T47D (cell line): ENCODE results near the gene GH1.
"Not testable (repeated sequence)": the region's sequence is repeated elsewhere in the genome, so short reads cannot be mapped to it uniquely, and the experiment has no call there.

Experiments used
- DNase-seq, 2 experiments: peaks; one replicate each; pipeline versions ENCODE4 v3.0.0 to v3.0.0-alpha.2; 2011 to 2012; ENCODE audit warnings: low read depth in 1 of 2, low spot score in 1 of 2
- JUND ChIP-seq: IDR thresholded peaks from 2 replicates; pipeline ENCODE4 v1.6.1; 2012; ENCODE audit warnings: low read depth
- in situ Hi-C: cut with HindIII; loops from 2 replicates; pipeline ENCODE4 v1.10.0; 2016; ENCODE audit warnings: low sequenced_read_pairs, low pct_unique_long_range_greater_than_20kb

GH1 gene

GRCh38 chr17:63928966-63929695 lies 10.5 kb upstream of the GH1 start:
- in situ Hi-C loops = no loop called here
- DNase-seq = no peak
- TF ChIP-seq JUND = no peak

DNA sequence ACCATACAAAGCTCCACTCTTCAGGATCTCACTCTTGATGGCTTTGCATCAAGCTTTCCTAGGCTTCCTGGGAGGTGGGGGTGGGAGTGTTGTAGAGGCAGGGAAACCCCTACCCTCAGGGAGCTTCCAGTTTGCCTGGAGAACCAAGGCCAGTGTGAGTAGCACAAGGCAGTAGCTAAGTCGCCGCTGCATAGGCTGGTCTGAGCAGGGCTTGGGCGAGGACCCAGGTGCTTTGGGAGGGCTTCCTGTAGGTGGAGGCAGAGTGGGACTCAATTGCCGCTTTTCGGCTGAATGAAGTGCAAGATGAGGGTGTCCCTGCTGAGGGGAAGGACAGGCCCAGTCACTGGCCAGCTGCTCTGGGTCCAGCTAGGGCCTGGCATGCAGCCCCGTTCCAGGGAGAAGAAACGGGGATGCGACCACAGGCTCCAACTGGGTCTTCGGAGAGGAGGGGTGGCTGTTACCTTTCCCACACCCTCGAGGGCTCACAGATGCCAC lies 9.6 kb upstream of the GH1 start:
- no peak for DNase-seq
- no peak for TF ChIP-seq JUND
- in situ Hi-C loops = no loop called here

DNA sequence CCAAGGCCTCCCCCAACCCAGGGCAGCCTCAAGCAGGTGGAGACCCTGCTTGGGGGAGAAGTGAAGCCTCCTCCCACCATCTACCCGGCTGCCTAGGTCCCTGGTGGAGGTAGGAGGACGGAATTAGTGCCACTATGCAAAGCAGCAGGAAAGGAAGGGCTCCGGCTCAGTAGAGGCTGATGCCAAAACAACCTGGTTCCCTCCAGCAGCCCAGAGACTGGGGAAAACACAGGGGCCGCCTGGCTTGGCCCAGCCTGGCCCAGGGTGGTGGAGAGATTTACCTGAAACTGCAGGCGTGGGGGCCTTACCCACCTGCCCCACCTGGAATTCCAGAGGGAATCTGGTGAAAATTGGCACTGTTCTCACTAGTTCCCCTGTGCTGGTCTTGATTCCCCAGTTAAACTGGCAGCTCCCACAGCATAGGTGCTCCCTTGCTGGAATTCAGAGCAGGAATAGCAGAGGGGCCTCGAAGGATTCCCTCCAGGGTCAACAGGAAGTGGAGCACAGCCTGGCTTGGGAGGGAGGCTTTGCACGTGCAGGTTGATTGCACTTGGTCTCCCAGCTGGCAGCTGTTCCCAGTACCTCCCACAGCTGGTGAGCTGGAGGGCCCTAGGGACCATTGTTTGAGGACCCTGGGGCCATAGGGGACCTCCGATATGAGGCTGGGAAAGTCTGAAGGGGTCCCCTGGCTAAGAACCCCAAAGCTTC lies 9.0 kb upstream of the GH1 start:
- TF ChIP-seq JUND = no peak
- in situ Hi-C loops = no loop called here
- no peak for DNase-seq

GRCh38 chr17:63926164-63926563 lies 7.5 kb upstream of the GH1 start:
- in situ Hi-C loops = no loop called here
- DNase-seq = no peak
- TF ChIP-seq JUND = no peak

- in situ Hi-C loops = no loop called here
- DNase-seq = no peak
- no peak for TF ChIP-seq JUND
Measured at GRCh38 chr17:63925615-63926014, 7.0 kb upstream of the GH1 start.

DNA sequence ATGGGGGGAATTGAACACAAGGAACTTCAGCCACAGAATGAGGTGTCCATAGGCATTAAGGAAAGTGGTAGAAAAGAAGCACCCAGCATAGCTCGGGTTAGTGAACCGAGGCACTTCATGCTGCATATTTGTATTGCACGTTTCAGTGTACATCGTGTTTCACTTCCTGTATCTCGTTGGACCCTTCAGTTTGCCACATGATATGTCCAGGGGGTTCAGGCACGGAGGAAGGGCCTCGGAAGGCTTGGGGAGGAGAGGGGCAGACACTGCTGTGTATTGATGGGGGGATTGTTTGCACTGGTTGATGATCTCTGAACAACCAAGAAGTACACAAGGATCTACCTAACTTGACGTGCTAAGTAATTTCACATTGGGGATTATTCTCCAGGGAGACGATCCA lies 3.8 kb upstream of the GH1 start:
- in situ Hi-C loops = not testable (repeated sequence)

DNA sequence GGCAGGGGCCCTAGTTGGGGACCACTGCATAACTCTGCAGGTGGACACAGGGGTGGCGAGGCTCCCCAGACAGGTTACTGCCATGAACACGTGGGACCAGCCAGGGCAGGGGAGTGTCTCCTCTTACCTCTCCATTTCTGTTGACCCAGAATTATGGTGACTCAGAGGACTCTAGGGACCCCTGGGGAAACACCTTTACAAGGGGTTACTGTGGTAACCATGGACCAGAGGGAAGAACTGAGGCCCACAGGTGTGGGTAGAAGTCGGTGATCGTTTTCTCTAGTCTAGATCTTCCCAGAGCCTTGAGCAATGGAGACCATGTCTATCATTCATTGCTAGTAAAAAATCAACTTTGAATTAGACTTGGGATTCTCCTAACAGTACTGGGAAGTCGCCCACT lies 2.1 kb upstream of the GH1 start:
- DNase-seq, in situ Hi-C loops: not testable (repeated sequence)

More for the DNA sequence above, 3.8 kb upstream of the GH1 start:
- not testable (repeated sequence) for DNase-seq

DNA sequence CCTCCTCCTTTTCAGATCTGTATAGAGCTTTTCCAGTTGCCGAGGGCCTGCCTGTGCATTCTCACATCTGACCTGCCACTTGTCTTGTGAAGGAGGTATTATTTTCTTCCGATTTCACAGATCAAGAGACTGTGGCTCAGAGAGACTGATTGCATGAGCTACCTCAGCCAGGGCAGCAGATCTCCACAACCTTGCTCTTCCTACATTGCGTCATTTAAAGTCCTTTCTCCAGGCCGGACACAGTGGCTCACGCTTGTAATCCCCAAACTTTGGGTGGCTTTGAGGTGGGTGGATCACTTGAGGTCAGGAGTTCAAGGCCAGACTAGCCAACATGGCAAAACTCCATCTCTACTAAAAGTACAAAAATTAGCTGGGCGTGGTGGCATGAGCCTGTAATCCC lies 1.4 kb upstream of the GH1 start:
- in situ Hi-C loops, DNase-seq: not testable (repeated sequence)

- no peak for TF ChIP-seq JUND
- in situ Hi-C loops = no loop called here
- peak; percentile 80 to 88 for DNase-seq
Measured at GRCh38 chr17:63919311-63919723, 678 bp upstream of the GH1 start.

DNA sequence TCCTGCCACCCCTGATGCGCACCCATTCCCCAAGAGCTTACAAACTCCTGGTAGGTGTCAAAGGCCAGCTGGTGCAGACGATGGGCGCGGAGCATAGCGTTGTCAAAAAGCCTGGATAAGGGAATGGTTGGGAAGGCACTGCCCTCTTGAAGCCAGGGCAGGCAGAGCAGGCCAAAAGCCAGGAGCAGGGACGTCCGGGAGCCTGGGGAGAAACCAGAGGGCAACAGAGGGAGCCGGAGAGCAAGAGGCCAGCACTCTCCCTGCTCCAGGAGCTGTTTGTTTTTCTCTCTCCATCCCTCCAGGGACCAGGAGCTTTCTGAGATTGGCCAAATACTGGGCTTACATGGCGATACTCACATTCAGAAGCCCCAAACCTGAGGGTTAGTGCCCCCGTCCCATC lies 334 bp downstream of the GH1 start:
- in situ Hi-C loops = no loop called here
- no peak for TF ChIP-seq JUND
- DNase-seq = peak in 1 of 2 experiments; percentile 43

GRCh38 chr17:63917646-63918045 lies 993 bp downstream of the GH1 start:
- no peak for DNase-seq
- in situ Hi-C loops = no loop called here
- no peak for TF ChIP-seq JUND

- DNase-seq, in situ Hi-C loops: not testable (repeated sequence)
Measured at GRCh38 chr17:63917206-63917605, 1.4 kb downstream of the GH1 start.

- in situ Hi-C loops = no loop called here
Measured at GRCh38 chr17:63916566-63917185, 2.0 kb downstream of the GH1 start.

DNA sequence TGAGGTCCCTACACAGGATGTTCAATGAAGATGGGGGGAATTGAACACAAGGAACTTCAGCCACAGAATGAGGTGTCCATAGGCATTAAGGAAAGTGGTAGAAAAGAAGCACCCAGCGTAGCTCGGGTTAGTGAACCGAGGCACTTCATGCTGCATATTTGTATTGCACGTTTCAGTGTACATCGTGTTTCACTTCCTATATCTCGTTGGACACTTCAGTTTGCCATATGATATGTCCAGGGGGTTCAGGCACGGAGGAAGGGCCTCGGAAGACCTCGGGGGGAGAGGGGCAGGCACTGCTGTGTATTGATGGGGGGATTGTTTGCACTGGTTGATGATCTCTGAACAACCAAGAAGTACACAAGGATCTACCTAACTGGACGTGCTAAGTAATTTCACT lies 2.9 kb downstream of the GH1 start:
- in situ Hi-C loops, DNase-seq: not testable (repeated sequence)

More at GRCh38 chr17:63916566-63917185, 2.0 kb downstream of the GH1 start:
- TF ChIP-seq JUND = no peak
- DNase-seq = no peak
